ENCODE measurements around the gene ARMC9.

ARMC9 gene

DNA sequence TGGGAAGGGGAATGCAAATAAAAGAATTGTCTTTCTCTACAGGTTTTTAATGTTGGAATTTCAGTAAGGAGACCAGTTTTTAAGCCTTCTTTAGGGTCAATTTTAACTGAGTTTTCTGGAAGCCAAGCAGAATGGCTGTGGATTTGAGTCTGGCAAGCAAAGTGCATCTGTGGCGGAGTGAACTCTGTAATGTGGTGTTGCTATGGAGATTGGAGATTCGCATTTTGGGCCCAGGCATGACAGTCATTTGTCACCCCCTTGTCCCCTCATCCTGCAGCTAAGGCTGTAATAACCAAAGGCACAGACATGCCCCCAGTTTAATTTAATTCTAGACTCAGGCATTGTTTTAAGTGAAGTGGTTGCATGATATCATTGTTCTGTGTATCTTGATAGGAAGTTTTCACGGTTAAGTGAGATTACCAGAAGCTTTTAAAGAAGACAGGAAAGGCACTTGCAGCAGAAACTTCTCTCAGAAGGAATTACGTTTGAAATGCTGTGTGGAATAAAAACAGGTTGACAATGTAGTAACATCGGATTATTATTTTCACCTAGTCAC lies 30.6 kb downstream of the ARMC9 start:
- POLR2A ChIA-PET (ENCODE audit: low non-redundant PET), result interaction anchor here (0.6 kb wide), 1 partner anchor 224 kb away, joined by 3 read pairs; no protein-coding TSS in a partner anchor
- CTCF ChIA-PET, result interaction anchor here (2.3 to 3.5 kb wide), 2 partner anchors 171 to 183 kb away, joined by 8 to 27 read pairs; no protein-coding TSS in a partner anchor
- TF ChIP-seq, protein P1, sequence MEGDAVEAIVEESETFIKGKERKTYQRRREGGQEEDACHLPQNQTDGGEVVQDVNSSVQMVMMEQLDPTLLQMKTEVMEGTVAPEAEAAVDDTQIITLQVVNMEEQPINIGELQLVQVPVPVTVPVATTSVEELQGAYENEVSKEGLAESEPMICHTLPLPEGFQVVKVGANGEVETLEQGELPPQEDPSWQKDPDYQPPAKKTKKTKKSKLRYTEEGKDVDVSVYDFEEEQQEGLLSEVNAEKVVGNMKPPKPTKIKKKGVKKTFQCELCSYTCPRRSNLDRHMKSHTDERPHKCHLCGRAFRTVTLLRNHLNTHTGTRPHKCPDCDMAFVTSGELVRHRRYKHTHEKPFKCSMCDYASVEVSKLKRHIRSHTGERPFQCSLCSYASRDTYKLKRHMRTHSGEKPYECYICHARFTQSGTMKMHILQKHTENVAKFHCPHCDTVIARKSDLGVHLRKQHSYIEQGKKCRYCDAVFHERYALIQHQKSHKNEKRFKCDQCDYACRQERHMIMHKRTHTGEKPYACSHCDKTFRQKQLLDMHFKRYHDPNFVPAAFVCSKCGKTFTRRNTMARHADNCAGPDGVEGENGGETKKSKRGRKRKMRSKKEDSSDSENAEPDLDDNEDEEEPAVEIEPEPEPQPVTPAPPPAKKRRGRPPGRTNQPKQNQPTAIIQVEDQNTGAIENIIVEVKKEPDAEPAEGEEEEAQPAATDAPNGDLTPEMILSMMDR (conservative IDR thresholded peaks at IDR 0.05; ENCODE audit: low read depth), result no peak
- no peak overlapping the region for H3K27ac ChIP-seq
- no peak for DNase-seq (ENCODE audit: low spot score)

DNA sequence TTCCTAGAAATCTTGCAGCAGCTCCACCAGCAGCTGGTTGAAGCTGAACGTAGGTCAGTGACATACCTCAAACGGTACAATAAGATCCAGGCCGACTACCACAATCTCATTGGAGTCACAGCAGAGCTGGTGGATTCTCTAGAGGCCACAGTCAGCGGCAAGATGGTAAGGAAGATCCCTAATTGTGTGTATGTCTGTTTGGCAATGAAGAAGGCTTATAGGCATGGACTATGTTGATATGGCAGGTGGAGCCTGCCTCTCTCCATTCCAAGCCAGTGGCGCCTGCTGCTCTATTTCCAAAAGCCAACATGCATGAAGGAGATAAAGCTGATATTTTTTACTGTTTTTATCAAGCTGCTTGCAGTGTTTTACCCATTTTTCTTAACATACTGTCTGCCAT lies 36.8 kb downstream of the ARMC9 start:
- ChIA-PET POLR2A (ENCODE audit: low non-redundant PET) (no interaction called here), CTCF (no interaction called here)
- TF ChIP-seq, protein P1 (conservative IDR thresholded peaks at IDR 0.05; ENCODE audit: low read depth), result no peak
- H3K27ac ChIP-seq, result no peak overlapping the region
- DNase-seq (ENCODE audit: low spot score), result no peak

GRCh38 chr2:231238689-231239088 lies 40.3 kb downstream of the ARMC9 start:
- H3K27ac ChIP-seq, result no peak overlapping the region
- DNase-seq (ENCODE audit: low spot score), result no peak
- TF ChIP-seq, protein P1 (conservative IDR thresholded peaks at IDR 0.05; ENCODE audit: low read depth), result no peak
- ChIA-PET POLR2A (ENCODE audit: low non-redundant PET) (no interaction called here), CTCF (interaction anchor here (0.8 kb wide), 1 partner anchor 174 kb away, joined by 4 read pairs; no protein-coding TSS in a partner anchor)

GRCh38 chr2:231239751-231240150 lies 41.3 kb downstream of the ARMC9 start:
- ChIA-PET CTCF (no interaction called here), POLR2A (ENCODE audit: low non-redundant PET) (no interaction called here)
- no peak for DNase-seq (ENCODE audit: low spot score)
- no peak overlapping the region for H3K27ac ChIP-seq
- TF ChIP-seq, protein P1 (conservative IDR thresholded peaks at IDR 0.05; ENCODE audit: low read depth), result no peak

- CTCF ChIA-PET, result interaction anchor here (0.5 kb wide), 1 partner anchor 119 kb away, joined by 3 read pairs; no protein-coding TSS in a partner anchor
- TF ChIP-seq, protein P1 (conservative IDR thresholded peaks at IDR 0.05; ENCODE audit: low read depth), result no peak
- no peak overlapping the region for H3K27ac ChIP-seq
- DNase-seq (ENCODE audit: low spot score), result no peak
- POLR2A ChIA-PET (ENCODE audit: low non-redundant PET), result no interaction called here
Measured at GRCh38 chr2:231241755-231242507, 43.5 kb downstream of the ARMC9 start.

GRCh38 chr2:231243866-231244265 lies 45.4 kb downstream of the ARMC9 start:
- TF ChIP-seq, protein P1 (conservative IDR thresholded peaks at IDR 0.05; ENCODE audit: low read depth), result no peak
- H3K27ac ChIP-seq, result no peak overlapping the region
- POLR2A ChIA-PET (ENCODE audit: low non-redundant PET), result no interaction called here
- DNase-seq (ENCODE audit: low spot score), result no peak
- CTCF ChIA-PET, result interaction anchor here (0.7 to 1.1 kb wide), 2 partner anchors 11 to 56 kb away, joined by 3 to 7 read pairs; no protein-coding TSS in a partner anchor

Data from RWPE1 (cell line).